ENCODE measurements around the gene HES7. TPM values are rescaled to one million over a fixed set of nuclear protein-coding genes. Genes with fewer than 3 reads are reported as not detected.
A peak's percentile ranks its signal among the peaks of the same experiment; 100 is the strongest.

HES7 gene
- total RNA-seq, 4 donors from 2014 or later, result 2.1 TPM; not detected in 3

GRCh38 chr17:8163978-8164814 is 40.3 kb upstream of the HES7 start:
- no peaks in the 10 kb centered on the region for H3K27me3 ChIP-seq
- H3K9me3 ChIP-seq, result no peaks in the 10 kb centered on the region
- H3K4me1 ChIP-seq, result peaks cover 0 to 48% (median 34%) of the 10 kb centered on the region in 4 donors
- TF ChIP-seq CTCF (IDR thresholded peaks at IDR 0.05), result no peak
- peak; percentile 11 to 51 for TF ChIP-seq EP300 (IDR thresholded peaks at IDR 0.05)
- no peak for TF ChIP-seq POLR2A (IDR thresholded peaks at IDR 0.05)
- H3K4me3 ChIP-seq, result peak overlapping the region in 3 of 4 donors; percentile 4 to 67 (median 9)
- peak in 1 of 2 donors; percentile 78 for DNase-seq (ENCODE audit: low spot score in 2 of 2)
- 17 to 21% methylated on average over 13 of the region's 13 CpGs for WGBS, 2 donors
- peak overlapping the region; percentile 98 to 100 (median 100) for H3K27ac ChIP-seq
- peaks cover 0 to 22% (median 3%) of the 10 kb centered on the region in 3 donors for H3K36me3 ChIP-seq

- Histone ChIP-seq H3K27ac (peak overlapping the region; percentile 98 to 100 (median 100)), H3K4me3 (peak overlapping the region; percentile 67 to 100 (median 86)), H3K9me3 (no peaks in the 10 kb centered on the region), H3K4me1 (peaks cover 0 to 57% (median 40%) of the 10 kb centered on the region in 4 donors), H3K27me3 (no peaks in the 10 kb centered on the region), H3K36me3 (peaks cover 0 to 24% (median 3%) of the 10 kb centered on the region in 3 donors)
- WGBS, 2 donors, result 4 to 12% methylated on average over 19 to 33 of the region's 55 CpGs
- peak in 1 of 2 donors; percentile 20 for DNase-seq (ENCODE audit: low spot score in 2 of 2)
- TF ChIP-seq EP300 (IDR thresholded peaks at IDR 0.05) (no peak), CTCF (IDR thresholded peaks at IDR 0.05) (no peak), POLR2A (IDR thresholded peaks at IDR 0.05) (no peak)
These were observed 39.4 kb upstream of the HES7 start for GRCh38 chr17:8162997-8163977.

DNA sequence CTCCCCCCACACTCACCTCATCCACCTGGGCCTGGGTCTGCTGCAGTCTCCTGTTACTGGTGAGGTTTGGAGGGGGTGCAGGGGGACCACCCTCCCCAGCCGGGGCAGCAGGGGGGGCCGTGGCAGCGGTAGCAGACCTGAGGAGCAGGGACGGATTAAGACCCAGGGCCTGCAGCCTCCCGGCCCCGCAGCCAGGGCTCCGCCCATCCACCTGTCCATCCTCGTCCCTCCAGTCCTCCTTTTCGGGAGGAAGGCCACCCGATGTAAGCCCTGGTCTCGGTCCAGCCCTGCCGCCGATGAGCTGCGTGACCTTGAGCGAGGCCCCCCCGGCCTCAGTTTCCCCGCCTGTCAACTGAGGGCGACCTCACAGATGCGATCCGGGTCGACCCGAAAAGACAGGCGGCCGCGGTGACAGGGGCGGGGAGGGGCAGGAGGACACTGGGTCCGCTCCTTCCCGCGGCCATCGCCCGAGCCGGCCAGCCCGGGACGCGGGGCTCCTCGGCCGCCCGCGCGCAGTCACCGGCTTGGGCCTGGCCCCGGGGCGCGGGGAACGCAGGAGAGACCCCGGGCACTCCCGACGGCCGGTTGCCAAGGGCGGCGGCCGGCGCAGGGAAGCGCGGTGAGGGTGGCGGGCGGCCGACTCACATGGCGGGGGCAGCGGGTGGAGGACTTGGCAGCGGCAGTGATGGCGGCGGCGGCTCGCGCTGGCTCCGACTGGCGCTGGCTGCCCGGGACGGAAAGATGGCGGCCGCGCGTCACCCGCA is 38.5 kb upstream of the HES7 start, which contains the start of gene VAMP2:
Gene VAMP2 (minus strand): TSS at position 716 of the 764 bp plus-strand sequence. CDS start 69 bp downstream, at position 647.
- peaks cover 0 to 63% (median 41%) of the 10 kb centered on the region in 4 donors for H3K4me1 ChIP-seq
- peak within 1 kb of the TSS; percentile 98 to 100 (median 100) for H3K27ac ChIP-seq
- H3K27me3 ChIP-seq, result no peaks in the 10 kb centered on the region
- peak; percentile 27 to 90 for TF ChIP-seq EP300 (IDR thresholded peaks at IDR 0.05)
- TF ChIP-seq CTCF (IDR thresholded peaks at IDR 0.05), result peak in 2 of 5 experiments; percentile 34 to 45
- TF ChIP-seq POLR2A (IDR thresholded peaks at IDR 0.05), result peak; percentile 96 to 97
- peaks cover 0 to 24% (median 3%) of the 10 kb centered on the region in 3 donors for H3K36me3 ChIP-seq
- peak; percentile 68 to 72 for DNase-seq (ENCODE audit: low spot score in 2 of 2)
- no peaks in the 10 kb centered on the region for H3K9me3 ChIP-seq
- peak within 1 kb of the TSS; percentile 75 to 100 (median 92) for H3K4me3 ChIP-seq
- WGBS, 2 donors, result 0 to 1% methylated on average over 12 to 50 of the region's 75 CpGs

DNA sequence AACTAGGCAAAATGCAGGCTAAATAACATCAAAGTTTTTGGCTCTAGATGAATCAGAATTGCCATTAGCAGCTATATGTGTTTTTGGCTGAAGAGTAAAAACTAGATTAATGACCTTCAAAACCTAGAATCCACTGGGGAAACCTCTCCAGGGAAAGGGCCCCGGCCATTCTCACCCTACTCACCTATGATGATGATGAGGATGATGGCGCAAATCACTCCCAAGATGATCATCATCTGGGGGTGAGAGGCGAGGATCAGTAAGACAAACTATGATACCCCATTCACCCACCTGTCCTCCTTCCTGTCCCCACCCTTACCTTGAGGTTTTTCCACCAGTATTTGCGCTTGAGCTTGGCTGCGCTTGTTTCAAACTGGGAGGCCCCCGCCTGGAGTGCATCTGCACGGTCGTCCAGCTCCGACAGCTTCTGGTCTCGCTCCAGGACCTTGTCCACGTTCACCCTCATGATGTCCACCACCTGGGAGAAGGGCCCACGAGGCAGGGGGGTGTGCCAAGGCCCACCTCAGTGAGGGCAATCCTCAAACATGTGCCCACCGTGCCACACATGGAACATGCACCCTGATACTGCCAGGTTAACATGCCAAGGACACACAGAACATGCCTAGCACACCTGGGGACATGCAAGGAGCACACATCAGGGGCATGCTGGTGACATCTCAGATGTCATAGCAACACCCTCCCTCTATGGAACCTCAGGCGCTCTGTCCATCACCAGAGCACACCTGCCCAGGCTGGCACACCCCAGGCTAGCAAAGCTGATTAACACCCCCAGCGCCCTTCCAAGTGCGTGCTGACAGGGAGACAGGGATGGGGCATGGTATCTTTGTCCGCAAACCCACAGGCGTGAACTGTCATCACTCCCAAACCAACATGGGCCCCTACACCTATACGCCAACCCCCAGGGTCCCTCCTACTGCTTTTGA is 37.7 kb upstream of the HES7 start:
- Histone ChIP-seq H3K9me3 (no peaks in the 10 kb centered on the region), H3K27ac (peak overlapping the region; percentile 98 to 100 (median 100)), H3K4me3 (peak overlapping the region; percentile 75 to 100 (median 92)), H3K4me1 (peaks cover 0 to 69% (median 43%) of the 10 kb centered on the region in 4 donors), H3K27me3 (no peaks in the 10 kb centered on the region), H3K36me3 (peaks cover 0 to 24% (median 3%) of the 10 kb centered on the region in 3 donors)
- 46 to 51% methylated on average over 13 to 19 of the region's 19 CpGs for WGBS, 2 donors
- TF ChIP-seq EP300 (IDR thresholded peaks at IDR 0.05) (no peak), POLR2A (IDR thresholded peaks at IDR 0.05) (no peak), CTCF (IDR thresholded peaks at IDR 0.05) (no peak)
- peak in 1 of 2 donors; percentile 12 for DNase-seq (ENCODE audit: low spot score in 2 of 2)
